GM12878 (cell line): Measurements from ENCODE around the gene FAM193A. TPM values are rescaled to one million over a fixed set of nuclear protein-coding genes. Genes with fewer than 3 reads are reported as not detected.
A peak's percentile ranks its signal among the peaks of the same experiment; 100 is the strongest.

Experiments
- BACH1 ChIP-seq: fragments of 450-650 bp; IDR thresholded peaks from 2 replicates; pipeline ENCODE4 v1.6.1; 2017; ENCODE audit warnings: mild to moderate bottlenecking, borderline replicate concordance
- BCL3 ChIP-seq: IDR thresholded peaks from 2 replicates; pipeline ENCODE4 v1.6.1; 2011; ENCODE audit warnings: borderline replicate concordance, low read depth, mild to moderate bottlenecking, moderate library complexity, low read length; ENCODE audit not compliant: insufficient read depth, poor library complexity, severe bottlenecking
- CHD2 ChIP-seq: IDR thresholded peaks from 2 replicates; pipeline ENCODE4 v1.6.1; 2011; ENCODE audit warnings: low read depth, low read length, improper control_type of control experiment, borderline replicate concordance
- JUNB ChIP-seq: IDR thresholded peaks from 2 replicates; pipeline ENCODE4 v1.6.1; 2016; ENCODE audit warnings: antibody characterized with exemption, mild to moderate bottlenecking
- MAX ChIP-seq: IDR thresholded peaks from 2 replicates; pipeline ENCODE4 v1.6.1; 2012; ENCODE audit warnings: low read depth, low read length, improper control_type of control experiment
- MTA3 ChIP-seq: IDR thresholded peaks from 2 replicates; pipeline ENCODE4 v1.6.1; 2012; ENCODE audit warnings: low read length, inconsistent platforms, borderline replicate concordance
- MXI1 ChIP-seq: fragments of 150-350 bp; IDR thresholded peaks from 2 replicates; pipeline ENCODE4 v1.6.1; 2011; ENCODE audit warnings: low read depth, mild to moderate bottlenecking, inconsistent platforms, low read length, improper control_type of control experiment
- NFYA ChIP-seq: IDR thresholded peaks from 2 replicates; pipeline ENCODE4 v1.6.1; 2011; ENCODE audit warnings: low read depth, mild to moderate bottlenecking, low read length, improper control_type of control experiment, borderline replicate concordance
- NKRF ChIP-seq: fragments of 450-650 bp; conservative IDR thresholded peaks from 2 replicates; pipeline ENCODE4 v1.6.1; 2017; ENCODE audit warnings: mild to moderate bottlenecking, moderate library complexity
- PRDM15 ChIP-seq: fragments of 450-650 bp; formaldehyde crosslinking; IDR thresholded peaks from 2 replicates; pipeline ENCODE4 v1.4.0; 2020; ENCODE audit warnings: mild to moderate bottlenecking, moderate library complexity
- RAD51 ChIP-seq: fragments of 450-650 bp; IDR thresholded peaks from 2 replicates; pipeline ENCODE4 v1.6.1; 2016; ENCODE audit warnings: moderate library complexity, mild to moderate bottlenecking, inconsistent platforms
- RELA ChIP-seq: fragments of 450-650 bp; IDR thresholded peaks from 2 replicates; pipeline ENCODE4 v1.8.0; 2014; ENCODE audit warnings: borderline replicate concordance; ENCODE audit not compliant: partially characterized antibody
- STAT1 ChIP-seq: fragments of 450-650 bp; conservative IDR thresholded peaks from 2 replicates; pipeline ENCODE4 v1.6.1; 2014; ENCODE audit warnings: antibody characterized with exemption, mild to moderate bottlenecking
- TCF12 ChIP-seq: IDR thresholded peaks from 2 replicates; pipeline ENCODE4 v1.6.1; 2011; ENCODE audit warnings: low read depth, mild to moderate bottlenecking, low read length
- WRNIP1 ChIP-seq: IDR thresholded peaks from 2 replicates; pipeline ENCODE4 v1.6.1; 2011; ENCODE audit warnings: low read depth, low read length, improper control_type of control experiment, borderline replicate concordance
- ZBED1 ChIP-seq: IDR thresholded peaks from 2 replicates; pipeline ENCODE4 v1.6.1; 2016; ENCODE audit warnings: borderline replicate concordance
- ZBTB4 ChIP-seq: fragments of 450-650 bp; formaldehyde crosslinking; IDR thresholded peaks from 2 replicates; pipeline ENCODE4 v1.4.0; 2022; ENCODE audit warnings: mild to moderate bottlenecking, moderate library complexity
- ZZZ3 ChIP-seq: IDR thresholded peaks from 2 replicates; pipeline ENCODE4 v1.6.1; 2011; ENCODE audit warnings: low read depth; ENCODE audit not compliant: control insufficient read depth, insufficient read length
- polyA plus RNA-seq, 11 experiments: library from polyadenylated mRNA; depleted of rRNA in 4 of 11; unstranded in 6 of 11; stranded (reverse) in 5 of 11; fragments of >200 nt; fragmentation: Nextera tagmentation in 4 of 11; fragmentation: Illumina TruSeq in 1 of 11; extraction: Ambion mirVana in 4 of 11; extraction: Trizol in 1 of 11; gene quantifications; 1 replicate in 1 of 11; 2 replicates in 10 of 11; pipeline versions ENCODE4 v1.2.1 to v1.2.3, GENCODE V29; 2011 to 2016; ENCODE audit warnings: inconsistent platforms in 2 of 11, missing spikeins in 2 of 11, low read depth in 1 of 11
- total RNA-seq, 4 experiments: library from RNA; depleted of rRNA in 3 of 4; stranded (reverse); fragments of >200 nt in 3 of 4; fragmentation: Illumina TruSeq in 1 of 4; extraction: Trizol in 1 of 4; gene quantifications; 2 replicates each; pipeline versions ENCODE4 v1.2.1 to v1.2.3, GENCODE V29; 2013 to 2021

The FAM193A gene
- total and polyA plus RNA-seq, 10 of the 15 experiments (the other 5 are each of a cell fraction or from before 2014, with no cell fraction given), result 0.52 to 23.3 (median 7.4) TPM

GRCh38 chr4:2755821-2756690 is 219.6 kb downstream of the FAM193A start, which contains the start of gene TNIP2 (continued):
- no peak for TF ChIP-seq NFYA
- TF ChIP-seq ZBED1, result no peak
- TF ChIP-seq NKRF, result peak; percentile 96
- no peak for TF ChIP-seq WRNIP1
- no peak for TF ChIP-seq PRDM15
- TF ChIP-seq RELA, result no peak
- peak; percentile 52; the same call in 1 of the 2 replicates for TF ChIP-seq MXI1
- no peak for TF ChIP-seq ZZZ3
- peak; percentile 37; the same call in 1 of the 2 replicates for TF ChIP-seq MAX
- TF ChIP-seq STAT1, result 0 out of 2 replicates have a peak, but pooled peaks have one; percentile 62
- no peak for TF ChIP-seq RAD51
- no peak for TF ChIP-seq JUNB
- TF ChIP-seq BACH1, result peak; percentile 89
- no peak for TF ChIP-seq ZBTB4 (CRISPR knock-in tag)
- no peak for TF ChIP-seq CHD2
- TF ChIP-seq BCL3, result no peak
- no peak for TF ChIP-seq MTA3
- peak; percentile 41; the same call in 1 of the 2 replicates for TF ChIP-seq TCF12
